Lower lobe of right lung (tissue), 2 donors: ENCODE results near the gene WWP2. TPM values are rescaled to one million over a fixed set of nuclear protein-coding genes. Genes with fewer than 3 reads are reported as not detected.

ENCODE experiments used
- ATAC-seq, 2 donors: fragments of 200-7000 bp; cut with Tn5 transposase; one replicate each; pipeline ENCODE4 v1.9.1; 2020 to 2022; ENCODE audit warnings: mild to moderate bottlenecking in 2 of 2, moderate library complexity in 2 of 2
- DNase-seq: peaks from one replicate; pipeline ENCODE4 v3.0.0-alpha.2; 2020
- H3K27ac ChIP-seq: fragments of 200-600 bp; one replicate; pipeline ENCODE4 v1.8.0; 2022
- H3K27me3 ChIP-seq: fragments of 200-600 bp; one replicate; pipeline ENCODE4 v1.8.0; 2022; ENCODE audit warnings: low read depth
- H3K36me3 ChIP-seq: fragments of 200-600 bp; one replicate; pipeline ENCODE4 v1.8.0; 2022; ENCODE audit warnings: mild to moderate bottlenecking
- H3K4me1 ChIP-seq: fragments of 200-600 bp; one replicate; pipeline ENCODE4 v1.8.0; 2022
- H3K4me3 ChIP-seq: fragments of 200-600 bp; one replicate; pipeline ENCODE4 v1.8.0; 2022; ENCODE audit warnings: mild to moderate bottlenecking
- H3K9me3 ChIP-seq: fragments of 200-600 bp; one replicate; pipeline ENCODE4 v1.8.0; 2022
- CTCF ChIP-seq: fragments of 200-600 bp; IDR thresholded peaks from one replicate; pipeline ENCODE4 v1.8.0; 2022; ENCODE audit warnings: antibody characterized with exemption, mild to moderate bottlenecking
- intact Hi-C: fragments of 100-400 bp; cut with DNase I; formaldehyde crosslinking; loops from one replicate; pipeline ENCODE4 v1.11.0; 2022
- total RNA-seq: library from RNA; stranded (reverse); fragmentation: NEBNext Ultra II Directional; extraction: Animal tissue kit (Norgen Biotek cat#: 25700); gene quantifications from one replicate; pipeline ENCODE4 v1.2.1, GENCODE V29; 2021
- donor health status: DM: no; HTN: yes; CAD: no; lungs with severe emphysema.

The WWP2 gene
- total RNA-seq, 1 donor from 2014 or later: 83.7 TPM

GRCh38 chr16:69906838-69907401, 144.8 kb downstream of the WWP2 start:
- peaks cover 37% of the 10 kb centered on the region for H3K36me3 ChIP-seq
- no peaks in the 10 kb centered on the region for H3K9me3 ChIP-seq
- no peak for TF ChIP-seq CTCF
- no peaks in the 10 kb centered on the region for H3K27me3 ChIP-seq
- DNase-seq (no peak), ATAC-seq (no peak)
- intact Hi-C loops: no loop called here
- no peaks in the 10 kb centered on the region for H3K4me1 ChIP-seq
- no peak overlapping the region for H3K4me3 ChIP-seq
- no peak overlapping the region for H3K27ac ChIP-seq

GRCh38 chr16:69909043-69909442, 146.9 kb downstream of the WWP2 start:
- intact Hi-C loops: no loop called here
- Histone ChIP-seq H3K27me3 (no peaks in the 10 kb centered on the region), H3K4me3 (no peak overlapping the region), H3K9me3 (no peaks in the 10 kb centered on the region), H3K4me1 (no peaks in the 10 kb centered on the region), H3K36me3 (peaks cover 37% of the 10 kb centered on the region), H3K27ac (no peak overlapping the region)
- no peak for DNase-seq
- no peak for ATAC-seq
- TF ChIP-seq CTCF: no peak

- intact Hi-C loops: no loop called here
- DNase-seq: no peak
- Histone ChIP-seq H3K9me3 (no peaks in the 10 kb centered on the region), H3K4me1 (no peaks in the 10 kb centered on the region), H3K27me3 (no peaks in the 10 kb centered on the region), H3K36me3 (peaks cover 37% of the 10 kb centered on the region), H3K27ac (no peak overlapping the region), H3K4me3 (no peak overlapping the region)
- TF ChIP-seq CTCF: no peak
- ATAC-seq: no peak
These were observed 147.6 kb downstream of the WWP2 start for GRCh38 chr16:69909760-69910159.

GRCh38 chr16:69910964-69911363, 148.8 kb downstream of the WWP2 start:
- Histone ChIP-seq H3K9me3 (no peaks in the 10 kb centered on the region), H3K27ac (no peak overlapping the region), H3K4me3 (no peak overlapping the region), H3K36me3 (peaks cover 37% of the 10 kb centered on the region), H3K4me1 (no peaks in the 10 kb centered on the region), H3K27me3 (no peaks in the 10 kb centered on the region)
- intact Hi-C loops: no loop called here
- TF ChIP-seq CTCF: no peak
- no peak for ATAC-seq
- no peak for DNase-seq

GRCh38 chr16:69916462-69916861, 154.3 kb downstream of the WWP2 start:
- peaks cover 5% of the 10 kb centered on the region for H3K4me1 ChIP-seq
- H3K4me3 ChIP-seq: no peak overlapping the region
- no peak overlapping the region for H3K27ac ChIP-seq
- no peak for TF ChIP-seq CTCF
- H3K27me3 ChIP-seq: no peaks in the 10 kb centered on the region
- ATAC-seq (no peak), DNase-seq (no peak)
- H3K36me3 ChIP-seq: peaks cover 19% of the 10 kb centered on the region
- intact Hi-C loops: no loop called here
- H3K9me3 ChIP-seq: no peaks in the 10 kb centered on the region
